HEK293 (cell line): ENCODE measurements around the gene ANTKMT.

Experiments
- CTCF ChIA-PET: fragments of 350-600 bp; formaldehyde crosslinking; extraction: SDS; loops from one replicate; lab custom pipeline; 2021; ENCODE audit warnings: antibody characterized with exemption; lab: Yijun Ruan, JAX
- POLR2A ChIA-PET: fragments of 300-600 bp; formaldehyde crosslinking; extraction: SDS; loops from one replicate; lab custom pipeline; 2020; ENCODE audit warnings: antibody characterized with exemption, inconsistent platforms; lab: Yijun Ruan, JAX
- H3K27ac ChIP-seq: fragments of 200-500 bp; sonication (Bioruptor generic); 2 replicates; pipeline ENCODE4 v1.5.1; 2014; ENCODE audit warnings: low read depth, low read length, control low read depth, inconsistent platforms; ENCODE audit errors: extremely low read depth
- H3K36me3 ChIP-seq, 2 experiments: fragments of 200-500 bp in 1 of 2; sonication (Bioruptor generic) in 1 of 2; 1 replicate in 1 of 2; 2 replicates in 1 of 2; pipeline ENCODE4 v1.5.1; 2014 to 2017; ENCODE audit warnings: inconsistent platforms in 2 of 2, low read length in 2 of 2; ENCODE audit not compliant: control insufficient read depth in 2 of 2, insufficient read depth in 1 of 2
- H3K4me1 ChIP-seq: fragments of 200-500 bp; sonication (Bioruptor generic); 2 replicates; pipeline ENCODE4 v1.5.1; 2014; ENCODE audit warnings: mild to moderate bottlenecking, low read length, inconsistent platforms; ENCODE audit not compliant: control insufficient read depth, insufficient read depth
- H3K4me3 ChIP-seq: 2 replicates; pipeline ENCODE4 v1.5.1; 2011; ENCODE audit warnings: low read depth, mild to moderate bottlenecking, control low read depth, low read length, moderate library complexity
- H3K9me3 ChIP-seq: fragments of 200-500 bp; sonication (Bioruptor generic); 2 replicates; pipeline ENCODE4 v1.5.1; 2014; ENCODE audit warnings: low read depth, low read length, inconsistent platforms; ENCODE audit not compliant: control insufficient read depth, insufficient read depth
- KLF17 ChIP-seq: fragments of 450-650 bp; formaldehyde crosslinking; IDR thresholded peaks from 2 replicates; pipeline ENCODE4 v1.5.1; 2016; ENCODE audit warnings: missing biosample characterization, missing genetic modification characterization
- MEIS1 ChIP-seq: sonication (generic); formaldehyde crosslinking; IDR thresholded peaks from 2 replicates; pipeline ENCODE4 v1.8.1; 2022; ENCODE audit warnings: missing genetic modification reagents, mild to moderate bottlenecking, borderline replicate concordance
- OVOL3 ChIP-seq: fragments of 450-650 bp; formaldehyde crosslinking; IDR thresholded peaks from 2 replicates; pipeline ENCODE4 v1.5.1; 2016; ENCODE audit warnings: missing biosample characterization, missing genetic modification characterization
- ZNF16 ChIP-seq: fragments of 450-650 bp; formaldehyde crosslinking; IDR thresholded peaks from 2 replicates; pipeline ENCODE4 v1.5.1; 2016; ENCODE audit warnings: low read depth, missing biosample characterization, missing genetic modification characterization
- ZNF184 ChIP-seq: fragments of 450-650 bp; IDR thresholded peaks from 2 replicates; pipeline ENCODE4 v1.5.1; 2018; ENCODE audit warnings: missing biosample characterization, mild to moderate bottlenecking, missing genetic modification characterization
- ZNF211 ChIP-seq: fragments of 450-650 bp; formaldehyde crosslinking; IDR thresholded peaks from 2 replicates; pipeline ENCODE4 v1.5.1; 2016; ENCODE audit warnings: low read depth, missing biosample characterization, missing genetic modification characterization
- ZNF311 ChIP-seq: fragments of 450-650 bp; formaldehyde crosslinking; IDR thresholded peaks from 2 replicates; pipeline ENCODE4 v1.5.1; 2017; ENCODE audit warnings: missing biosample characterization, missing genetic modification characterization, borderline replicate concordance
- ZNF398 ChIP-seq: fragments of 450-650 bp; formaldehyde crosslinking; IDR thresholded peaks from 2 replicates; pipeline ENCODE4 v1.5.1; 2017; ENCODE audit warnings: missing biosample characterization, missing genetic modification characterization
- ZNF558 ChIP-seq: fragments of 450-650 bp; formaldehyde crosslinking; IDR thresholded peaks from 2 replicates; pipeline ENCODE4 v1.5.1; 2016; ENCODE audit warnings: missing biosample characterization, missing genetic modification characterization
- ZNF639 ChIP-seq: fragments of 450-650 bp; formaldehyde crosslinking; IDR thresholded peaks from 2 replicates; pipeline ENCODE4 v1.5.1; 2016; ENCODE audit warnings: missing biosample characterization, missing genetic modification characterization
- ZNF654 ChIP-seq: fragments of 450-650 bp; formaldehyde crosslinking; IDR thresholded peaks from 2 replicates; pipeline ENCODE4 v1.5.1; 2016; ENCODE audit warnings: low read depth, missing biosample characterization, missing genetic modification characterization
- ZNF777 ChIP-seq: fragments of 450-650 bp; formaldehyde crosslinking; IDR thresholded peaks from 2 replicates; pipeline ENCODE4 v1.5.1; 2017; ENCODE audit warnings: missing biosample characterization, missing genetic modification characterization, borderline replicate concordance
- TF ChIP-seq, protein P1 (sequence below): fragments of 450-650 bp; formaldehyde crosslinking; IDR thresholded peaks from 2 replicates; pipeline ENCODE4 v1.5.1; 2016; ENCODE audit warnings: missing biosample characterization, missing genetic modification characterization
- TF ChIP-seq, protein P2 (sequence below): IDR thresholded peaks from 2 replicates; pipeline ENCODE4 v1.6.1; 2011; ENCODE audit warnings: mild to moderate bottlenecking, low read depth, low read length, borderline replicate concordance

The ANTKMT gene

GRCh38 chr16:765488-765865, 44.5 kb downstream of the ANTKMT start:
- H3K9me3 ChIP-seq: no peaks in the 10 kb centered on the region
- ChIA-PET CTCF (no interaction called here), POLR2A (no interaction called here)
- H3K4me3 ChIP-seq: no peak overlapping the region
- H3K27ac ChIP-seq: no peak overlapping the region
- no peaks in the 10 kb centered on the region for H3K36me3 ChIP-seq
- H3K4me1 ChIP-seq: no peaks in the 10 kb centered on the region
- TF ChIP-seq, protein P1, sequence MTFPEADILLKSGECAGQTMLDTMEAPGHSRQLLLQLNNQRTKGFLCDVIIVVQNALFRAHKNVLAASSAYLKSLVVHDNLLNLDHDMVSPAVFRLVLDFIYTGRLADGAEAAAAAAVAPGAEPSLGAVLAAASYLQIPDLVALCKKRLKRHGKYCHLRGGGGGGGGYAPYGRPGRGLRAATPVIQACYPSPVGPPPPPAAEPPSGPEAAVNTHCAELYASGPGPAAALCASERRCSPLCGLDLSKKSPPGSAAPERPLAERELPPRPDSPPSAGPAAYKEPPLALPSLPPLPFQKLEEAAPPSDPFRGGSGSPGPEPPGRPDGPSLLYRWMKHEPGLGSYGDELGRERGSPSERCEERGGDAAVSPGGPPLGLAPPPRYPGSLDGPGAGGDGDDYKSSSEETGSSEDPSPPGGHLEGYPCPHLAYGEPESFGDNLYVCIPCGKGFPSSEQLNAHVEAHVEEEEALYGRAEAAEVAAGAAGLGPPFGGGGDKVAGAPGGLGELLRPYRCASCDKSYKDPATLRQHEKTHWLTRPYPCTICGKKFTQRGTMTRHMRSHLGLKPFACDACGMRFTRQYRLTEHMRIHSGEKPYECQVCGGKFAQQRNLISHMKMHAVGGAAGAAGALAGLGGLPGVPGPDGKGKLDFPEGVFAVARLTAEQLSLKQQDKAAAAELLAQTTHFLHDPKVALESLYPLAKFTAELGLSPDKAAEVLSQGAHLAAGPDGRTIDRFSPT (tag by site-specific recombination): peak; percentile 47; the same call in 1 of the 2 replicates
- TF ChIP-seq ZNF311 (tag by site-specific recombination) (no peak), KLF17 (no peak), ZNF398 (no peak), MEIS1 (no peak), OVOL3 (tag by site-specific recombination) (no peak)

GRCh38 chr16:766008-766819, 45.3 kb downstream of the ANTKMT start:
- ChIA-PET POLR2A (interaction anchor here (0.7 kb wide), 1 partner anchor 16 kb away, joined by 3 read pairs; no protein-coding TSS in a partner anchor), CTCF (no interaction called here)
- Histone ChIP-seq H3K9me3 (no peaks in the 10 kb centered on the region), H3K36me3 (no peaks in the 10 kb centered on the region), H3K4me1 (no peaks in the 10 kb centered on the region), H3K4me3 (no peak overlapping the region), H3K27ac (no peak overlapping the region)
- TF ChIP-seq ZNF639 (tag by site-specific recombination): no peak
- no peak for TF ChIP-seq ZNF211
- no peak for TF ChIP-seq ZNF558 (tag by site-specific recombination)
- no peak for TF ChIP-seq ZNF184 (tag by site-specific recombination)
- TF ChIP-seq ZNF777: no peak
- TF ChIP-seq ZNF16 (tag by site-specific recombination): no peak
- TF ChIP-seq KLF17: no peak
- TF ChIP-seq, protein P2, sequence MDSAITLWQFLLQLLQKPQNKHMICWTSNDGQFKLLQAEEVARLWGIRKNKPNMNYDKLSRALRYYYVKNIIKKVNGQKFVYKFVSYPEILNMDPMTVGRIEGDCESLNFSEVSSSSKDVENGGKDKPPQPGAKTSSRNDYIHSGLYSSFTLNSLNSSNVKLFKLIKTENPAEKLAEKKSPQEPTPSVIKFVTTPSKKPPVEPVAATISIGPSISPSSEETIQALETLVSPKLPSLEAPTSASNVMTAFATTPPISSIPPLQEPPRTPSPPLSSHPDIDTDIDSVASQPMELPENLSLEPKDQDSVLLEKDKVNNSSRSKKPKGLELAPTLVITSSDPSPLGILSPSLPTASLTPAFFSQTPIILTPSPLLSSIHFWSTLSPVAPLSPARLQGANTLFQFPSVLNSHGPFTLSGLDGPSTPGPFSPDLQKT: no peak
- no peak for TF ChIP-seq ZNF654
